Occipital lobe (tissue), 2 donors: ENCODE data around the gene RRP36. TPM values are rescaled to one million over a fixed set of nuclear protein-coding genes. Genes with fewer than 3 reads are reported as not detected.
"Not testable (repeated sequence)": the region's sequence is repeated elsewhere in the genome, so short reads cannot be mapped to it uniquely, and the experiment has no call there.

Experiments
- DNase-seq: peaks from one replicate; lab custom pipeline; 2025; lab: John Stamatoyannopoulos, UW
- total RNA-seq: library from RNA; depleted of rRNA; stranded (reverse); fragments of >200 nt; gene quantifications from one replicate; pipeline ENCODE4 v1.2.3, GENCODE V29; 2014

The RRP36 gene
- total RNA-seq, 1 donor from 2014 or later = 52.3 TPM

GRCh38 chr6:43037706-43038105, 16.3 kb downstream of the RRP36 start:
- no peak for DNase-seq

- DNase-seq = no peak
Observed at GRCh38 chr6:43038727-43039126, 17.3 kb downstream of the RRP36 start.

- DNase-seq = no peak
Observed at GRCh38 chr6:43040542-43041257, 19.3 kb downstream of the RRP36 start.

- not testable (repeated sequence) for DNase-seq
Observed at GRCh38 chr6:43041475-43041874, 20.1 kb downstream of the RRP36 start.

- DNase-seq = no peak
Observed at GRCh38 chr6:43043310-43043709, 21.9 kb downstream of the RRP36 start.

- no peak for DNase-seq
Observed at GRCh38 chr6:43045371-43045930, 24.0 kb downstream of the RRP36 start.

- no peak for DNase-seq
Observed at GRCh38 chr6:43047998-43048397, 26.6 kb downstream of the RRP36 start.

GRCh38 chr6:43050981-43051380, 29.6 kb downstream of the RRP36 start:
- DNase-seq = no peak

GRCh38 chr6:43052225-43052841, 30.9 kb downstream of the RRP36 start:
- no peak for DNase-seq

GRCh38 chr6:43052842-43053544, 31.6 kb downstream of the RRP36 start:
- no peak for DNase-seq

GRCh38 chr6:43053545-43054205, 32.3 kb downstream of the RRP36 start, which contains the start of gene CUL7:
Gene CUL7 (minus strand): TSS chr6:43053851. CDS start chr6:43052788, 1,063 bp downstream.
- peak; percentile 76 for DNase-seq

- no peak for DNase-seq
Observed at GRCh38 chr6:43054206-43054943, 33.0 kb downstream of the RRP36 start.

GRCh38 chr6:43055966-43056365, 34.5 kb downstream of the RRP36 start:
- DNase-seq = no peak

- no peak for DNase-seq
Observed at GRCh38 chr6:43058531-43058930, 37.1 kb downstream of the RRP36 start.

- DNase-seq = peak; percentile 99
Observed at GRCh38 chr6:43059168-43060033, 38.0 kb downstream of the RRP36 start, which contains the start of the genes KLC4 and MRPL2. Gene KLC4 (plus strand): TSS chr6:43059631. CDS start chr6:43061336, 1,705 bp downstream. Gene MRPL2 (minus strand): TSS chr6:43059434. CDS start chr6:43059381, 53 bp downstream.

- no peak for DNase-seq
Observed at GRCh38 chr6:43060034-43060754, 38.8 kb downstream of the RRP36 start.

GRCh38 chr6:43060755-43061633, 39.6 kb downstream of the RRP36 start:
- DNase-seq = no peak

GRCh38 chr6:43061861-43062260, 40.4 kb downstream of the RRP36 start:
- DNase-seq = no peak
